Thymus (tissue), 11 donors: Measurements from ENCODE around the gene RELB. TPM values are rescaled to one million over a fixed set of nuclear protein-coding genes. Genes with fewer than 3 reads are reported as not detected.
"Not testable (repeated sequence)": the region's sequence is repeated elsewhere in the genome, so short reads cannot be mapped to it uniquely, and the experiment has no call there.

Source experiments
- DNase-seq, 9 donors: peaks; one replicate each; pipeline ENCODE4 v3.0.0-alpha.2; 2013; ENCODE audit warnings: low spot score in 9 of 9, low read depth in 6 of 9, missing footprints in 1 of 9
- H3K27ac ChIP-seq, 2 donors: one replicate each; pipeline ENCODE4 v1.5.1; 2013; ENCODE audit warnings: control low read depth in 1 of 2, low read depth in 1 of 2, low read length in 1 of 2, mild to moderate bottlenecking in 1 of 2, moderate library complexity in 1 of 2
- H3K27me3 ChIP-seq, 2 donors: one replicate each; pipeline ENCODE4 v1.5.1; 2013; ENCODE audit warnings: low read length in 1 of 2; ENCODE audit not compliant: control insufficient read depth in 2 of 2, insufficient read depth in 1 of 2
- H3K36me3 ChIP-seq, 2 donors: one replicate each; pipeline ENCODE4 v1.5.1; 2013; ENCODE audit warnings: low read length in 1 of 2, mild to moderate bottlenecking in 1 of 2, moderate library complexity in 1 of 2; ENCODE audit not compliant: control insufficient read depth in 2 of 2, insufficient read depth in 2 of 2
- H3K4me1 ChIP-seq, 2 donors: one replicate each; pipeline ENCODE4 v1.5.1; 2013; ENCODE audit warnings: low read length in 2 of 2; ENCODE audit not compliant: control insufficient read depth in 2 of 2, insufficient read depth in 2 of 2
- H3K4me3 ChIP-seq, 2 donors: one replicate each; pipeline ENCODE4 v1.5.1; 2013; ENCODE audit warnings: low read length in 2 of 2, control low read depth in 1 of 2, mild to moderate bottlenecking in 1 of 2
- H3K9me3 ChIP-seq, 2 donors: one replicate each; pipeline ENCODE4 v1.5.1; 2013; ENCODE audit warnings: low read length in 1 of 2, mild to moderate bottlenecking in 1 of 2; ENCODE audit not compliant: control insufficient read depth in 2 of 2, insufficient read depth in 1 of 2
- WGBS: extraction: QIAGEN DNeasy Blood & Tissue Kit; methylation state at CpG from one replicate; pipeline ENCODE4 v1.1.7; 2013; 5-methylcytosine and 5-hydroxymethylcytosine counted together
- polyA plus RNA-seq: library from polyadenylated mRNA; stranded (reverse); fragments of 200-250 nt; gene quantifications from one replicate; pipeline ENCODE4 v1.2.3, GENCODE V29; 2013
- total RNA-seq: library from RNA; stranded (reverse); fragments of 120-200 nt; gene quantifications from one replicate; pipeline ENCODE4 v1.2.4, GENCODE V29; 2013
- donor health status: healthy.

The RELB gene
- total and polyA plus RNA-seq, 2 donors = 16.9 to 24.1 TPM

DNA sequence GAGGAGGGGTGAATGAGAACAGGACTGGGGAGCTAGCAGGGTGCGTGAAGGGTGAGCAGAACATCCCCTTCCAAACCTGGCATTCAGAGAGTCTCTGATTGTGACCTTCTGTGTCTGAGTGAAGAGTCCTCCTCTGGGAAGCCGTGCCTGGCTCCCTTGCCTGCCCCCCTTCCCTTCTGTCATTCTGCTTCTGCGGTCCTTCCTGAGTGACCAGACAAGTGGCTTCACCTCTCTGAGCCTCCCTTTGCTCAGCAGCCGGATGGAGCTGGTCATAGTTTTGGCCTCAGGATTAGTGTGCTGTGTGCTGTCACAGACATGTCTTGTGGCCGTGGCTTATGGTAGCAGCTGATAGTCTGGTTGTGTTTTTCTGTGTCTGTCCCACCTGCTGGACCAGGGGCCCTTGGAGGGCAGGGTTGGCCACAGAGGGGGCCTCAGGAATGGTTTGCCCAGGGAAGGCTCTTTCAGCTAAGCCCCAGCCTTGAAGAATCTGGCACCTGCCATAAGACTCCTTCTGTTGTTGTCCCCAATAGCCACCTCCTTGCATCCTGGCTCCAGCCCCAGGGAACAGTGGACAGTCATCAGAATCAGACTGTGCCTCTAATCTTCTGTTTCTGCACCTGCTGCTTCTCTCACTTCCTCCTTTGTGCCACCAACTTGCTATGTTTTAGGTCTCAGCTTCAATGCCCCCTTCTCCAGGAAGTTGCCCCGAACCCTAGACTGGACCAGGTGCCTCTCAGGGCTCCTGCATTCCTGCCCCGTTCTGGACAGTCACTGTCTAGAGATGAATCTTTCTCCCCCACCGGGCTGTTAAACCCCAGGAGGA is 40.1 kb upstream of the RELB start:
- Histone ChIP-seq H3K4me3 (no peak overlapping the region), H3K36me3 (peaks cover 24 to 33% of the 10 kb centered on the region in 2 donors), H3K27me3 (no peaks in the 10 kb centered on the region), H3K27ac (no peak overlapping the region), H3K9me3 (no peaks in the 10 kb centered on the region), H3K4me1 (peaks cover 6% of the 10 kb centered on the region in 2 donors)
- WGBS = 96% methylated on average over 8 of the region's 8 CpGs
- no peak for DNase-seq

DNA sequence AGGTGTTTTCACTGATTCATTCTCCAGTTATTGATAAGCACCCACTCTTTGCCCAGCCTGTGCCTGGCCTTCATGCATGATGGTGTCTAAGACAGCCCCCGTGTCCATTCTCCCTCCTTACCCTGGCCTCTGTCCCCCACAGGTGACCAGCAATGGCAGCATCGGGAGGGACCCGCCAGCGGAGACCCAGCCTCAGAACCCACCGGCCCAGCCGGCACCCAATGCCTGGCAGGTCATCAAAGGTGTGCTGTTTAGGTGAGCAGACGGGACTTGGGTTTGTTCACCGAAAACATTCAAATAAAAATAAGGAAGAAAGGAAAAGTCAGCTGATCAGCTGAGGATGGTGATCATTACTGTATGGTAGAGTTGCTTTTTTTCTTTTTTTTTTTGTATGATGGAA is 39.4 kb upstream of the RELB start:
- H3K36me3 ChIP-seq = peaks cover 25 to 37% of the 10 kb centered on the region in 2 donors
- no peaks in the 10 kb centered on the region for H3K9me3 ChIP-seq
- 98% methylated on average over 8 of the region's 8 CpGs for WGBS
- no peak overlapping the region for H3K4me3 ChIP-seq
- no peaks in the 10 kb centered on the region for H3K4me1 ChIP-seq
- no peaks in the 10 kb centered on the region for H3K27me3 ChIP-seq
- no peak for DNase-seq
- H3K27ac ChIP-seq = no peak overlapping the region

DNA sequence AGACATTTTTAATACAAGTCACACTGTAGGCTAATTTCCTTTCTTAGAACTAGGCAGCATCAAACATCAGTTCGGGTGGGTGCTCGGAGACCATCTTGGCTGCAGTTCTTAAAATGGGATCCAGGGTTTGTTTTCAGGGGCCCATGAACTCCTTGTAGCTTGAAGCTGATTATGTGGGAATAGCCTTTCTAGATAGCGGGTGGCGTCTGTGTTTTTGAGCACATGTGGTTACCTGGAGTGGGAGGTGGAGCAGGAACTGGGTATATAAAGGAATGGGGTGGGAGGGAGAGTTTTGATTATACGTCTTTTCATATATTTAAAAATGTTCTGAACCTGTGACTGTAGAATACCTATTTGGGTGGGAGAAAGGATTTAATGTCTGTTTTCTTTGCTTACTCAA is 33.1 kb upstream of the RELB start:
- DNase-seq = no peak
- 98% methylated on average over 5 of the region's 5 CpGs for WGBS
- Histone ChIP-seq H3K9me3 (no peaks in the 10 kb centered on the region), H3K4me1 (no peaks in the 10 kb centered on the region), H3K4me3 (no peak overlapping the region), H3K27ac (no peak overlapping the region), H3K36me3 (peaks cover 39 to 44% of the 10 kb centered on the region in 2 donors), H3K27me3 (no peaks in the 10 kb centered on the region)

DNA sequence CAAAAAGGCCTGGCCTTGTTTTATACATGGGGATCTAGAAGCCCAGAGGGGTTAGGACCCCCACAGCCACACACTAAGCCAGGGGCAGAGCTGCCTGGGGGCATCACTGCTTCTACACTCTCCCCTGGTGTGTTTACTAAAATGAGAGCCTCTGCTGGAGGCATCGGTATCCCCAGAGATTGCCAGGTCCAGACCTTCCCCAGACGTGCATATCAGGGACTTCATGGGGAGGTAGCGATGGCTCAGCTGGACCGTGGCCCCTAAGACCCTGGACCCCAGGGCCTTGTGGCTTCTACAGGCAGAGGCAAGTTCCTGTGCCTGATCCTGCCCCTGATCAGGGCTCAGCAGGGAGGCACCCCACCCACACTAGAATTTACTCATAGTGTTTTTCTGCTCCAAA is 32.6 kb upstream of the RELB start:
- Histone ChIP-seq H3K36me3 (peaks cover 45 to 49% of the 10 kb centered on the region in 2 donors), H3K4me1 (no peaks in the 10 kb centered on the region), H3K4me3 (no peak overlapping the region), H3K9me3 (no peaks in the 10 kb centered on the region), H3K27me3 (no peaks in the 10 kb centered on the region), H3K27ac (no peak overlapping the region)
- DNase-seq = no peak
- WGBS = 98% methylated on average over 4 of the region's 4 CpGs

DNA sequence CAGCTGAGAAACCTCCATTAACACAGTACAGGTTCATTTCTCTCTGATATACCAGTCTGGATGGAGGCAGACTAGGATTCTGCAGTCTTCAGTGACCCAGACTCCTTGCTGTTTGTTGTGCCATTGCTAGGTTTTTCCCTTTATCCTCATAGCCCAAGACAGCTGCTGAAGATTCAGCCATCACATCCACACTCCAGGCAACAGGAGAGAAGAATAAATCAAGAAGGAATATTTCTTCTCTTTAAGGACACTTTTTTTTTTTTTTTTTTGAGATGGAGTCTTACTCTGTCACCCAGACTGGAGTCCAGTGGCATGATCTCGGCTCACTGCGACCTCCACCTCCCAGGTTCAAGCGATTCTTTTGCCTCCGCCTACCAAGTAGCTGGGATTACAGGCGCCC is 31.8 kb upstream of the RELB start:
- no peak for DNase-seq
- no peaks in the 10 kb centered on the region for H3K27me3 ChIP-seq
- no peak overlapping the region for H3K4me3 ChIP-seq
- H3K4me1 ChIP-seq = no peaks in the 10 kb centered on the region
- 96% methylated on average over 5 of the region's 5 CpGs for WGBS
- peaks cover 46 to 52% of the 10 kb centered on the region in 2 donors for H3K36me3 ChIP-seq
- H3K9me3 ChIP-seq = no peaks in the 10 kb centered on the region
- no peak overlapping the region for H3K27ac ChIP-seq

DNA sequence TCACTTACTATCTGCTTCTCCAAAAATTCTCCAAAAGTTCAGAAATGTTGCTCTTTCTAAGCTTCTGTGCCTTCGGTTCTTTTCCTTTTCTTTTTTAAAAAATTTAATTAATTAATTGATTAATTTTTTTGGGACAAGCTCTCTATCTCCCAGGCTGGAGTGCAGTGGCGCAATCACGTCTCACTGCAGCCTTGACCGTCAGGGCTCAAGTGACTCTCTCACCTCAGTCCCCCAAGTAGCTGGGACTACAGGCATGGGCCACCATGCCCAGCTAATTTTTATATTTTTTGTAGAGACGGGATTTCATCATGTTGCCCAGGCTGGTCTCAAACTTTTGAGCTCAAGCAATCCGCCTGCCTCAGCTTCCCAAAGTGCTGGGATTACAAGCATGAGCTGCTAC is 29.8 kb upstream of the RELB start:
- not testable (repeated sequence) for H3K27me3 ChIP-seq, H3K4me1 ChIP-seq, H3K4me3 ChIP-seq, H3K27ac ChIP-seq, H3K9me3 ChIP-seq, DNase-seq
- H3K36me3 ChIP-seq = peaks cover 60 to 61% of the 10 kb centered on the region in 2 donors
- WGBS = over 99% methylated on average over 6 of the region's 6 CpGs

DNA sequence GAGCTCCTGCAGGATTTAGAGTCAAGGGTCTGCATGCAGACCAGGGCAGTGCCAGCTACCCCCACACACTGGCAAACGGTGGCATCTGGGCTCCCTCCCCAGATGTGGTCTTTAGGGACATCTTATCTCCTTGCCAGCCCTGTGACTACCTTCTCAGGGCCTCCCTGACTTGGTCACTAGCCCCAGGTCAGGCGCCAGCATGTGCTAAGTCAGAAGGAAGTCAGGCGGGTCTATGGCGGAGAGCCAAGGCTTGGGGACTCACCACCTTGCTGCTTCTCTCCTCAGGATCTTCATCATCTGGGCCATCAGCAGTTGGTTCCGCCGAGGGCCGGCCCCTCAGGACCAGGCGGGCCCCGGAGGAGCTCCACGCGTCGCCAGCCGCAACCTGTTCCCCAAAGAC is 28.5 kb upstream of the RELB start:
- DNase-seq = no peak
- Histone ChIP-seq H3K27ac (no peak overlapping the region), H3K4me3 (no peak overlapping the region), H3K9me3 (no peaks in the 10 kb centered on the region), H3K4me1 (no peaks in the 10 kb centered on the region), H3K36me3 (peaks cover 63 to 67% of the 10 kb centered on the region in 2 donors), H3K27me3 (no peaks in the 10 kb centered on the region)
- WGBS = 96% methylated on average over 13 of the region's 13 CpGs

DNA sequence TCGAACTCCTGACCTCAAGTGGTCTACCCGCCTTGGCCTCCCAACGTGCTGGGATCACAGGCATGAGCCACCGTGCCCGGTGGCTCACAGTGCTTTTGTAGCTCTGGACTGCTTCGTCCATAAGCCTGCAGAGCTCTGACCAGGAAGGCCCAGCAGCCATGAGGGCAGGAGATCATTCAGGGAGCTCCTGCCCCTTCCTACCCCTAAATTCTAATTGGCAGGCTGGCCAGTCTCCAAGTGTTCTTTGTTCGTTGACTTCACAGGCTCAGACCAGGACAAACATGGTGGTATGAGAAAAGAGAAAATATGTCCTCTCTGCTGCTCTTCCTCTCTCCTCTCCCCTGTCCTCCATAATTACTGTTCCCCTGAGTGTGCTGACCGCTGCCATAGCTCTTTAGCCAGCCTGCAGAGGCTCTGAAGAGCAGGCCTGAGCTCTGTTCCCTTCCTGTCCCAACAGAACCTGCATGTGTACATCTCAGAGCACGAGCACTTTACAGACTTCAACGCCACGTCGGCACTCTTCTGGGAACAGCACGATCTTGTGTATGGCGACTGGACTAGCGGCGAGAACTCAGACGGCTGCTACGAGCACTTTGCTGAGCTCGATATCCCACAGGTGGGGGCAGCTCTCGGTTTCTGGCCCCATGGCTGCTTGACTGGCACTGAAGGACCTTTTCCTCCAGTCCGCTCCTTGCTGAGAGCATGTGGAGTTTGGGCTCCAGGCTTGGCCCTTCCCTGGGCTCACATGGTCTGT is 27.1 kb upstream of the RELB start:
- Histone ChIP-seq H3K27me3 (no peaks in the 10 kb centered on the region), H3K27ac (no peak overlapping the region), H3K36me3 (peaks cover 58 to 68% of the 10 kb centered on the region in 2 donors), H3K4me1 (no peaks in the 10 kb centered on the region), H3K9me3 (no peaks in the 10 kb centered on the region), H3K4me3 (no peak overlapping the region)
- DNase-seq = no peak
- WGBS = 99% methylated on average over 21 of the region's 21 CpGs

DNA sequence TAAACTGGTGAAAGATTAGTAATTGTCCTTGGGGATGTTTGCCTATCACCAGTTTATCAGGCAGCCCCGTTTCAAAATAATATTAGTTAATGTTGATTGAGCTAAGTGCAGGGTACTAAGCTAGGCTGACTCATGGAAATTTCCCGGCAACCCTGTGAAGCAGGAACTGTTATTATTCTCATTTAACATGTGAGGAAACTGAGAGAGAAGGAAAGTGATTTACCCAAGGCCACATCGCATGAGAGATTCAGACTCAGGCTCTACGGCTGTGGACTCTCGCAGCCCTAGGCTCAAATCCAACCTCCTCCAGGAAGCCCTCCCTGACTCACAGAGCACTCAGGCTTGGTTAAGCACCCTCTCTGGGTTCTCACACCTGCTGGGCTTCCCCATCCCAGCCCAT is 26.4 kb upstream of the RELB start:
- DNase-seq = no peak
- peaks cover 64 to 72% of the 10 kb centered on the region in 2 donors for H3K36me3 ChIP-seq
- no peak overlapping the region for H3K27ac ChIP-seq
- H3K4me3 ChIP-seq = no peak overlapping the region
- WGBS = 99% methylated on average over 5 of the region's 5 CpGs
- H3K27me3 ChIP-seq = no peaks in the 10 kb centered on the region
- H3K4me1 ChIP-seq = no peaks in the 10 kb centered on the region
- no peaks in the 10 kb centered on the region for H3K9me3 ChIP-seq
